GM21619 (cell line): Measurements from ENCODE around the gene MAP3K1.
A peak's percentile ranks its signal among the peaks of the same experiment; 100 is the strongest.

Experiments used
- ATAC-seq: cut with Tn5 transposase; IDR thresholded peaks from one replicate; pipeline ENCODE4 v1.9.1; 2021; ENCODE audit not compliant: unreplicated experiment

The MAP3K1 gene

DNA sequence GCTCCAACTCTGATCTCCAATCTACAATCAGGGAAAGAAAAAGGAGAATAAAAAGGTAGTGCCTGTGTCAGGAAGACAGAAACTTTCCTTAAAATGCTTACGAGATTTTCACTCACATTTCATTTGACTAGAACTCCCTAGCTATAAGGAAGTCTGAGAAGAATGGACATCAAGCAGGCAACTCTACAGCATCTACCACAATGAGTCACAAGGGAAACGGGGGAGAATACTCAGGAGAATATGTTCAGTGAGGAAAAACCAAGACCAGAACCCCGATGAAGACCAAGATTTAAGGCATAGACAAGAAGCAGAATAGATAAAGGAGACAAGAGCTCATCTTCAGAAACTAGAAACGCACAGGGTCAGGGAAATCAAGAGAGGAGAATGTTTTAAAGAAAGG, 85.0 kb downstream of the MAP3K1 start:
- ATAC-seq, result no peak

DNA sequence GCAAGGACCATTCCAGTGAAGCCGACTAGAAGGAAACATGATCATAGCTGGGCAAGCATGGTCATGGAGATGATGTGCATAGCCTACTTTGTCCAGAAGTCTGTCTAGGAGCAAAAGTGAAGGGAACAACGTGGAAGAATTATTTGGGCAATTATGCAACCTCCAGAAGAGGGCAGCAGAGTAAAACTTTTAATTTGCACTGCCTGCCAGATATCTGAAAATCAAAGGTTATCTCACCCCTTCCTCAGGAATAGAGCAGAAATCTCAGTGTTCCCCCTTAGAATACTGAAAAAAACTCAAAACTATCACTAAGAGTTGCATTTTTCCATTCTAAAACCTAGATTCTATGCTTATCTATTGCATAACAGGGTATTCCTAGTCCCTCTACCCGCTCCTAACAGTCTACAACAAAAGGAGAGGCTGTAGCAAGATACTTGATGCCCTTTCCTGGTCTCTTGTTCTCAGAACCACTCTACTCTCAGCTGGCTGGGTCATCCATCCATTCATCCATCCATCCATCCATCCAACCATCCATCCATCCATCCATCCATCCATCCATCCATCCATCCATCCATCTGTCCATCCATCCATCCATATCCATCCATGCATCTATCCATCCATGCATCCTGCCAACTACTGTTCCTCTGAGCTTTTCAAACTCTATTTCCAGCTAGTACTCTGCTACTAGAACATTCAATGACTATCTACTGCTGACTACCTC, 85.7 kb downstream of the MAP3K1 start:
- ATAC-seq, result no peak

DNA sequence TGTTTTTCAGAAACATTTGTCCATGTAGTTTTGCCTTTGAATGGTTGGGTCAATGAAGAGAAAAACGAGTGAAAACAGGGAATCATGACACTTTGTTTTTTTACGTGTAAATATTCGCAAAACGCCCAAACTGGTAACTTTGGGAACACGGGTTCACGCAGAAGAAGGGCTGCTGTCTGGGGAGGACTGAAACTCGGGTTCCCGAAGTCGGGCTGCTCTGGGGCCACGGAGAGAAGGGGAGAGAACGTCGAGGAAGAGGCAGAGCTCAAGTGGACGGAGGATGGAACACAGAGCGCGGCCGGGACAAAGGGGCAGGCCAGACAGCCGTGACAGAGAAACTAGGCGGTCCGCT, 93.6 kb downstream of the MAP3K1 start:
- ATAC-seq, result no peak

DNA sequence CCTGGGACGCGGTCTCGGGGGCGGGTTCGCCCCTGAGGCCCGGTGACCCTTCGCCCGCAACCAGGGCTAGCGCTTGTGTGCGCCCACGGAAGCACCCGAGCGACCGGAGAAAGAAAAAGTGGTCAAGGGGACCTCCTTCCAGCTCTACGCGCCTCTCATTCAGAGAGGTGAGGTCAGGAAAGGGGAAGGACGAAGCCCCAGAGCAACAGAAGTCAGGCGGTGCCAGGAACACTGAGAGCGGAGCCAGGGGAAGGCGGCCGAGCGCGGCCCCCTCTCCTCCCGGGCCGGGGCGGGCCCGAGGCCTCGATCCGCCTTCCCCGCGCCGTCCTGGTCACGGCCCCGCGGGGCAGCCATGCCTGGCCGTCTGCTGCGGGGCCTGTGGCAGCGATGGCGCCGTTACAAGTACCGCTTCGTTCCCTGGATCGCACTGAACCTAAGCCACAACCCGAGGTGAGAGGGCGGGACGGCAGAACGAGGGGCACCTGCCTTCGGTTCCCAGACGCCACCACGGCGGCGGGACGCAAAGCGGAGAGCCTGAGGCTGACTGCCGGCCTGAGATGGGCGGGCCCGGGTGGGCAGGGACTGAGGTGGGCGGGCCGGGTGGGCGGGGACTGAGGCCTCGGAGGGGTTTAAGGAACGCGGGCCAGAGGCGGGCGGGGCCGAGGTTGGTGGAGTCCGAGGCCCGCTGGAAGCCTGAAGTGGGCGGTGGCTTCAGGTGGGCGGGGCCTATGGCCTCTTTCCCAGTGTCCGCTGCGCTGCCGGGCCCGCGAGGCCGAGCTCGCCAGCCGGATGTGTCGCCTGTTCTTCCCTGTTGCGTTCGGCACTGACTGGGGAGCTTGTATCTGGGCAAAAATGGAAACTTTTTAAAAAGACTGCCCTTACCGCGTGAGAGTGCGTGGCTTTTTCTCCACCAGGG, 94.2 kb downstream of the MAP3K1 start, which contains the start of gene SETD9:
Gene SETD9 (plus strand): TSS at position 303 of the 916 bp plus-strand sequence. CDS start 50 bp downstream, at position 353.
- ATAC-seq, result peak; percentile 90

DNA sequence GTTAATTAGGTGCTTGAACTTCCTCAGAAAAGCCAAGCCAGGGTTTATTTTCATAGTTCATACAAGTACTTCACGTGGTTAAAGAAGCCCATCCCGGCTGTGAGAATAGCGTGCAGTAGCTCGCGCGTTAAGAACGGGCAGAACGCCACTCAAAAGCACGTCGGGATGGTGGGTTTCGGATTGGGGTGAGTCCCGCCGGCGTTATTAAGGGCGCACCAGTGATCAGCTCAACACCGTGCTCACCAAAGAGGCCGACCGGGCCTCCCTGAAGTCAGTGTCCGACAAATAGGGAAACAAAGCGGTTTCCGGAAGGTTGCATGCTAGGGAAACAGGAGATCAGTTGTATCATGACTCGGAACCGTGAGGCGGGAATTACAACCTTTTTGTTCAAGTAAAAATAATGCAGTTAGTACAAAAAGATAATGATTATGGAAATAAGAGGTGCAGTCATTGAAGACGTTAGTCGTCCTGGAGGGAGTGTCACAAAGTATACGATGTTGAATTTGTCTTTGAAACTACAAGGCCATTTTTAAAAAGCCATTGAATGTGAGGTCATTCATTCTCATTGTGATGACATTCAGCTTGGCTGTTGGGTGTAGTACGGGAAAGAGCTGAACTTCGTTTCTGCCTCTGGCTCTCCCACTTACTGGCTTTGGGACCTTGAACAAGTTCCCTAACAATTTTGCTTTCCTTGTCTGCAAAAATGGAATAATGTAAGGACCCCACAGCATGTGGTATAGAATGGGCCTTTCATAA, 95.0 kb downstream of the MAP3K1 start:
- ATAC-seq, result peak; percentile 25

DNA sequence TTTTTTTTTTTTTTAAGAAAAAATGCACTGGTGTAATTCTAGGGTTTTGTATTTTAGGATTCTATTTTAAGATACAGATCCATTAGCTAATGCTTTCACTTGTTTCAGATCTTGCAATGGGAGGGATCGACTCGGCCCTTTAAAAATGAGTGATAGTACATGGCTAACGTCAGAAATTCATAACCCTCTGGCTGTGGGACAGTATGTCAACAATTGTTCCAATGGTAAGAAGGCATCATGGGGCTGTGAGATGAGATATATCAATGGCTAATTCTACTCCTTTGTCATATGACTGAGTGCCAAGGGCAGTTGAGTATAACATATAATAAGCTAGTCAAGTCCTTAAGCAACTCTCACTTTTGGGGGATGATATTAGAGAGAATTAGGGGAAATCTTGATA, 98.4 kb downstream of the MAP3K1 start:
- no peak for ATAC-seq

DNA sequence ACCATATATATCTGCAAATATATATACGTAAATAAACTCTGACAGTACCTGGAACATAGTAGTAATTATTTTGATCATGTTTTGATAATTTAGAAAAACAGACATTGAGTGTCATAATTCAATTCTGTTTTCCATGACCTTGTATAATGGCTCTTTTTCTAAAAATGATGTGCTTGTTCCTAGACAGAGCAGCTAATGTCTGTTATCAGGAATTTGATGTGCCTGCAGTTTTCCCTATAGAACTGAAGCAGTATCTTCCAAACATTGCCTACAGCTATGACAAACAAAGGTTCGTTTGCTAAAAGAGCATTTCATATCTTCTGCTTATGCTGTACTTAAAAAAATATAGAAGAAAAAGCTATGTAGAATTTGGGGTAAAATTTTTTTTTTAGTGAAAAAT, 99.3 kb downstream of the MAP3K1 start:
- ATAC-seq, result no peak

DNA sequence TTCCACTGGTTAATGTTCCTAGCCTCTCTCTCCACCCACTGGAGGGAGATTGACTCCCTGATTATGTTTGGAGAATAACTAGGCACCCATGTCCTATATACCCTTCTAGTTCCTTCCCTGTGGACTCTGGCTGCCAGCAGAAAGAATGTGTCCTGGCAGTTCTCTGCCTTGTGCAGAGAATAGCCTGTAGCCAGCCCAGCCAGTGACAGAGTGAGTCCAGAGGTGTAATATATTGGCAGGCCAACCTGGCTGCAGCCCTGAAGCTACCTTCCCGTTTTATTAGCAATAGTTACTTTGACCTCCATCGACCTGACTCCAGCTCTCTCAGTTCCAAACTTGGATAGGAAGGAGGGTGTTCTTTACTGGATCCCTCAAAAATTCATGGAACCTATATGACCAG, 102.2 kb downstream of the MAP3K1 start:
- ATAC-seq, result no peak

DNA sequence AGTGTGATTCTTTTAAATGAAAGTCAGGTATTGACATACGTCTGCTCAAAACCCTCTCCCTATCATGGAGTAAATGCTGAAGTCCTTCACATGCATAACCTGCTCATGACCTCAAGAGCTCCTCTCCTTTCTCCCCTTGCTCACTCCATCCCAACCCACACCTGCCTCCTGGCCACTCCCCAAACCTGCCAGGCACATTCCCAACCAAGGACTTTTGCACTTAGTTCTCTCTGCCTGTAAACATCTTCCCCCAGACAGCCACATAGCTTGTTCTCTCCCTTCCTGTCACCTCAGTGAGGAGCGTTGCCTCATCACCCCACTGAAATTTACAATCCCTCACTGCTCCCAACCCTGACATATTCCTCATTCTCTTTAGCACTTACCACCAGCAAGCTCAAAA, 102.7 kb downstream of the MAP3K1 start:
- ATAC-seq, result no peak

DNA sequence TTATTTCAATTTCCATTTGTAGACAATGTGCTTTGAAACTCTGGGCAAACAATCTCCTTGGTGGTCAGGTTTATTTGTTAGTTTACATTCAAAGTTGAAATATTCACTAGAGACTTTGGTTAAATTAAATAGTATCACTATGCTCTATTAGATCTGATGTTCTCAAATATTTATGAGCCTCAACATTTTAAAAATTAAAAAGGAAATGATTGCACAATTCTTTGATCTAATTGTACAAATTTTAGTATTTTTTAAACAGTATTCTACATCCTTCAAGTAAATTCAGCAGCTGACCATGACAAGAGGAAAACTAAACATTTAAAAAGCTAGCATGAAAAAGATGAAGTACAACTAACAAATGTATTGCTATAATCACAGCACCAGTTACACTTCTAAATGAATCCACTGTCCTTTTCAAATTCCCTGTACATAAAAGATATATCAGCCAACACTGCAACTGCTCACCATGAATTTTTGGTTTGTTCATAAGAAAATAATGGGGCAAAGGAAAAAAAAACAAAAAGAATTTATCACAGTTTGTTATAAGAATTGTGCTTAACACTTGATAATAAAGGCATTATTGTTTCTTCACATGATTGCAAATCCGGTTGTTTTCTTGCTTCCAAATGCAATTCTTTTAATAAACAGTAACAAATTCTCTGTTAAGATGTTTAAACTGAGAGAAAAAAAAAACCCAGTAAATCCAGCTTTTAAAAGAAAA, 104.8 kb downstream of the MAP3K1 start:
- no peak for ATAC-seq

DNA sequence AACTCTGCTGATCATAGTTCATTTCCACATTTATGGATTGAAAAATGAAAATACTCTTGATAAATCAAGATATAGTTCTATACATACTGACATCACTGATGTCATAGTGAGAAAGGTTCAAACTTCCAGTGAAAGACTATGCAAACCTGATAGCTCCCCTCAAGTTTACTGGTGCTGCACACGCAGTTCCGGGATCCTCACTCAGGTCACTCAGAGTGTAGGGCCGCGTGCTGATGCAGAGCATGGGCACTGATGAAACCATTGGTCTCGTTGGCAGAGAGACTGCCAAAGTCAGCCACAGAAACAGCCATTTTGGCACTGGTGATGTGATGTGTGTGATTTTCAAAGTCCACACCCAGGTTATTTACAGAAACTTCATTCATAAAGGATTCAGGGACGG, 107.6 kb downstream of the MAP3K1 start:
- ATAC-seq, result no peak

DNA sequence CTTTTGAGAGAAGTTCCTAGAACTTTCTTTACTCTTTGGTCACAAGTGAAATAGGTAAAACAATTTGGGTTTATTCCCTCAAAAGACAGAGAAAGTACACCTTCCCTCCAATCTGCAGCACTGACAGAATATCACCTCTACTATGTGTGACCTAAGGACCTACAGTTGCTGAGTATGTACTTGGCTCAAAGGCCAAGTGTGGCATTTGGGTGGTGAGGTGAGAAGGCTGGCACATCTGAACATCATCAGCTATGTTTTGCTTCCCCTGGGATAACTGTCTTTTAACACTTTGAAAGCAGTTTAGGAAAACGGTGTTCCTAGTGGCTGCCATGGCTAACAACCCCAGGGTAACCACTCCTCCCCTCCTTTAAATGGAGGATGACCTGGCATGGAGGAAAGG, 119.0 kb downstream of the MAP3K1 start:
- no peak for ATAC-seq

DNA sequence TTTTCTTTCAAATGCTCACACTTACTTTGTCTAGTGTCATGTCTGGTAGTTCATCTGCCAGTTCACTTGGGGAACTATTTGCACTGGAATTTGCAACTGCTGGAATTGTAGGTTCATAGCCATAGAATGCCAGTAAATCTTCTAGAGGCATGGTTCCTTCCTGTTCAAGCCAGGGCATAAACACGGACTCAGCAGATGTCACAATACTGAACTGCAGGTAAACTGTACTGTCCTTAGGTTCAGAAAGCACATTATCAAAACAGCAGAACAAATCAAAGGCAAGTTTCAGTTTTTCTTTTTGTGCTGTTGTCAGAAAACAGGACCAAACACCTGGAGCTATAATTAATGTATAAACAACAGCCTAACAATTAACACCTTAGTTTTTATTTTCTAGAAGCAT, 123.5 kb downstream of the MAP3K1 start:
- no peak for ATAC-seq

DNA sequence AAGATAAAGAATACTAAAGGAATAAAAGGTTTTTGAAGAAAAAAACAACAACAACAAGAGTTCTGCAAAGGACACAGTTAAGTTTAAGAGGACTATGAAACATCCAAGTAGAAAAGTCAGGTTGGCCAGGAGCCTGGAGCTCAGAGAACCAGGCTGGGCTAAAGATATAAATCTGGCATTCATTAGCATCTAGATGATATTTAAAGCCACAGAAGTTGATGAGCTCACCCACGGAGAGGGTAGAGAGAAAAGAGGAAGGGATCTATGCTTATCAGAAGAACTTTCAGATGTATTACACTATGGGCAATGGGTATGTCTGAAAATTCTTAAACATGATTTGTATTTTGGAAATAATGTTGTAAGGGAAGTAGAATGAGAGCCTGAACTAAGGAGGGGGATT, 126.6 kb downstream of the MAP3K1 start:
- no peak for ATAC-seq
